Stimulated activated CD4-positive, alpha-beta T cell treated with anti-CD3 and anti-CD28 coated beads, TNF-alpha, amount 100 ng/mL, for 4 hours (primary cell): Measurements from ENCODE around the gene DDB1.

Experiments
- DNase-seq, 3 experiments: peaks; one replicate each; pipeline ENCODE4 v3.0.0-alpha.2; 2020; ENCODE audit warnings: low read depth in 3 of 3

Gene DDB1

DNA sequence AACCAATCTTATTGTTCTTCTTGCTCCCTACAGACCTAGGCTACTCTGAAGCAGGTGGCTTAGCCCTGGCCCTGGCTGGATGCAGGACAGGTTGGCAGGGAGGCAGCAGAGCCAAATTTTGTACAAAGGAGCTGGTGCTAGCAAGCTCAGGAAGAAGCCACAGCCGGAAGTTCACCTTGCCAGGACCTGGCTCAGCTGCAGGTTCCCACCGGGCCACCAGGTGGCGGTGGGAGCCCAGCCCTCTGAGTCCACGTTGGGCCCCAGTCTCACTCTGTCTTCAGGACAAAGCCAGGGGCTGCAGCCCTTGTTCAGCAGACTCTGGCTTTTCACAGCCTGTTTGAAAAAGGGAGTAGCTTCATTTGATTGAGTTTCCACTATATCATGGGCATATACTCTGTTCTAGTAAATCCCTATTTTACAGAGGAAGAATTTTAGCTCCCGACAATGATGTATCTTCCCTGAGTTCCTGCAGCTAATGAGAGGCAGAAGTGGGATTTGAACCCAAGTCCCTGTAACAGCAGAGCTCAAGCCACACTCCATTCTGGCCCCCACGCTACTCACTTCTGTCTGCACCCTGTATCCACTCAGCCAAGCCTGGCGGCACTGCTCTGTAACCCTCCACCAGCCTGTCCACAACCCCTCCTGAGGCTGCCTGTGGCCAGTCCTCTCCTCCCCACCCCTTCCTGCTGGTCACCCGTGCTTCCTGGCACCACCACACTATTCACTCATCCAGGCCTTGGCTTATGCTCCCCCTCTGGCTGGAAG, 3.4 kb upstream of the DDB1 start:
- peak; percentile 59 to 68 (median 63) for DNase-seq

GRCh38 chr11:61335355-61335710, 2.4 kb upstream of the DDB1 start:
- DNase-seq: no peak

DNA sequence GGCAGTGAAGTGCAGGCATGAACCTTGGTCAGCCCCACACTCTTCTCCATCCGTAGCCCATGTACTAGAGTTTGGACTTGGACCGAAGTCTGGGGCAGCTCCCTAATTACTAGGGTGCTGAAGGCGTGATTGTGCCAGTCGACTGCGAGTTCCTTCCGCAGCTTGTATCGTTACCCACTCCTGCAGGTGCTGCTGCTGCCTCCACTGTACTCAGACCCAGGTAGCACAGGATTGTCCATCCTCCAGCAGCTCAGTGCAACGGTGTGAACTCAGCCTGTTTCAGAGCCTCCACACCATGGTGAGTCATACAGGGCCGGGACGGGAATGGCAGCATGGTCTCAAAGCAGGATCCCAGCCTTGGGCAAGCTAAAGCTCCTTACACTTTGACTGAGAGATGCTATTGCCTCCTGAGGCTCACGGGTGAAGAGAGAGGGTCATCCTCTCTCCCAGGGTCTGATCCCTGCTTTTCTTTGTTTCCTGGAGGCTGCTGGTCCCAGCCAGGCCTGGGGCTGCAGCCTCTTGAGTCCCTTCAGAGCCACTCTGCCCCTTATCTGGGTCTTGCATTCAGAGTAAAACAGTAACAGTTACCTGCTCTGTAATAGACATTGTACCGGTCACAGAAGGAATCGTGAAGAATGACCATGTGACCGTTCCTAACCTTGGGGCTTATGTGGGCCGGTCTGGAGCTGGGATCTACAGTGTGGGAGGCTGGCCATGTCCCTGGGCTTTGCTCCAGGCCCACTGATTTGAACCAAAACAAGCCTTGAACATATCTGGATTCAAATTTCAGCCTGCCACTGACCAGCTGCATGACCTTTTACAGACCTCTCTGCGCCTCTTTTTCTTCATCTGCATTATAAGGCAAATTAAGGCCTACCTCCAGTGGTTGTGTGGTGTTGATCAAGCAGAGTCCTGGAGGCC, 1.8 kb upstream of the DDB1 start:
- no peak for DNase-seq

GRCh38 chr11:61333550-61334433, 887 bp upstream of the DDB1 start:
- no peak for DNase-seq

DNA sequence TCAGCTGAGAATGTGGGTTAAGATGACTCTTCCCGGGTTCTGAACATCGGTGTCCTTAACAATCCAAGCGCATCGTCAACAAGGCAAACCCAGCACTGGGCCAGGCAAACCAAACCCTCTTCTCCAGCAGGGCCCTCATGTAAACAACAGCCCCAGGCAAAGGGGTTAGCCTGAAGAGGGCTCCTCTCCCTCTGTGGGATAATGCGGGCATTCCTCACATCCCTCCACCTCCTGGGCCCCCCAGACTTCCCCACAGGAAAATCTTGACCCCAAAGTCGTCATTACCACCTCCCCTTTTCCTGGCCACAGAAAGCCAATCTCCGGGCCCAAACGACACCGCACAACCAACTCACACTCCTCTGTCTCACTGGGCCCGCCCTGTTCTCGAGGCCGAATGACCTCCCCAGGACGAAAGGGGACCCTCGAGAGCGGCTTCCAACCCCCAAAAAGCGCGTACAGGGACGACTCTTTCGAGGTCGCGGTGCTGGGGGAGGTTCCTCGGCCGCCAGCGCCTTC, 566 bp downstream of the DDB1 start:
- no peak for DNase-seq

- DNase-seq: no peak
Measured at GRCh38 chr11:61331651-61332050, 1.3 kb downstream of the DDB1 start.

DNA sequence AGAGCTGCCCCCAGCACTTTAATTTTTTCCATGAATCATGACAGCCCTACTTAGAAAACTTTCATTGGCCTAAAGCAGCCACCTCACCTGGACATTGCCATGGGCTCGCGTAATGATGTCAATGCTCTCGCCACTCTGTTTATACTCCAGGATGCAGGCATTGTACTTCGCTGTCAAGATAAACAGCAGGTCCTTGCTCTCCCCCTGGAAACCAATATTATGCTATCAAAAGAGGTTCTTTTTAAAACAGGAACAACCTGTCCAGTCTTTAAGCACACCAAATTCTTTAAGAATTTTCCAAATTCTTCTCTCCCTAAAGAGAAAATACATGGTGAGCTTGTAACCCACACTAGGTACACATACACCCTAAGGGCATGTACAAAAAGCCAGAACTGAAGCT, 3.0 kb downstream of the DDB1 start:
- no peak for DNase-seq

DNA sequence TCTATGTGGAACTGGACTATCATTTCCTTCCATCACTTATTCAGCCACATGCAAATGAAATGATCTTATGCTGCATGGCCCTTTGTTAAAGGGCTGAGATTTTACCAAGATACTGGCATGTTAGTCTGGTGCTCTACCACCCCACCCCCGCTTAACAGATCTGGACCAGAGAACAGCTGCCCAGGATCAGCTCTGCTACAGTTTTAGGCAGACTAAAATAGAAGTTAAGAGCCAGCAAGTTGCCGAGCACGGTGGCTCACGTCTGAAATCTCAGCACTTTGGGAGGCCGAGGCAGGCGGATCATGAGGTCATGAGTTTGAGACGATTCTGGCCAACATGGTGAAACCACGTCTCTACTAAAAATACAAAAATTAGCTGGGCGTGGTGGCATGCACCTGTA, 4.6 kb downstream of the DDB1 start:
- DNase-seq: no peak

GRCh38 chr11:61327669-61328071, 5.2 kb downstream of the DDB1 start:
- DNase-seq: no peak

- no peak for DNase-seq
Measured at GRCh38 chr11:61325649-61326414, 7.1 kb downstream of the DDB1 start.

DNA sequence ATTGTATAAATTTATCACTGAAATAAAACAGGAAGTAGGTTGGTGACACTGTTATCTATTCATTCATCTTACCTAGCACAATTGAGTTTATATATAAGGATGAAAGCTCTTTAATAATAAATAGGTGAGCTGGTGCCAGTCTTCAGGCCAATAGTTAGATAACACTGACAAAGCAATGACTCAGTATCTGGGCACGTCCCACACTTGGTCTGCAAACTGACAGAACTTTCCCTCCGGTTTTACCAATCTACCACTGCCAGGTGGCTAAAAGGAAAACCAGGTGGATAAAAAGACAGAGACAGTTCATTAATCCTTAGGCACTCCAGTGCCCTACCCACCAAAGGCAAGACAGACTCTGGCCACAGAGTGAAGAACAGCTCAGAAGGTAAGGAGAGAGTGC, 17.6 kb downstream of the DDB1 start:
- DNase-seq: no peak

- DNase-seq: no peak
Measured at GRCh38 chr11:61310749-61311148, 22.2 kb downstream of the DDB1 start.

- no peak for DNase-seq
Measured at GRCh38 chr11:61309739-61310138, 23.2 kb downstream of the DDB1 start.

GRCh38 chr11:61309141-61309540, 23.8 kb downstream of the DDB1 start:
- DNase-seq: no peak

DNA sequence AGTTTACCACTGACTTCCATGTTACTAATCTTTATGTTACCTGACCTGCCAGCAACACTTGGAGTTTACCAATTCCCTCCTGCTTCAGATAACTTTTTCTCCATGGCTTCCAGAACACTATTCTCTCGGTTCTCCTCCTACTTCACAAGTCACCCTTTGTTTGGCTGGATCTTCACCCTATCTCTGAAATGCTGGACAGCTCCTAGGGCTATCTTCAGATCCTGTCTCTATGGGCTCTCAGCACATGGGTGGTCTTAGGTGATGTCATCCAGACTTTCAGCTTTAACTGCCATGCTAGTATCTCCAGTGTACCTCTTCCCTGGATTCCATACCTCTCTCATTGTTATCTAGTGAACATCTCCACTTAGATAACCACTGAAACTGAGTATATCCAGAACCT, 25.6 kb downstream of the DDB1 start:
- no peak for DNase-seq

DNA sequence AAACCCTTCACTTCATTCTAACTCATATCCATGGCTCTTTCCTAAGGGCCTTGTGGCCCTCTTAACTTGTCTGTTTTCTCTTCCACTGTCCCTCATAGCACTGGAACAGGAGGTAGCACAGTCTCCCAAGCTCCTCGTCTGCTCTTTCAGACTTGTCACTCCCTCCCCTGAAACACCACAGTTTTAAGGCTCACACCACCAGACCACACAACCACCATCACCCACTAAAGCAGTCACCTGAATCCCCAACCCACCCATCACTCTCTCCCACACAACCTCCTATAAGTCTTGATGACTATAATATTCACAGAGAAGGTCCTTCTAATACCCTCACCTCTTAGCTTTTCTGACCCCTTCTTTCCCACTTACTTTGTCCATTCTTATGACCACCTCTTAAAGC, 26.7 kb downstream of the DDB1 start:
- no peak for DNase-seq

- DNase-seq: no peak
Measured at GRCh38 chr11:61305417-61305816, 27.5 kb downstream of the DDB1 start.

- DNase-seq: no peak
Measured at GRCh38 chr11:61303725-61304124, 29.2 kb downstream of the DDB1 start.

DNA sequence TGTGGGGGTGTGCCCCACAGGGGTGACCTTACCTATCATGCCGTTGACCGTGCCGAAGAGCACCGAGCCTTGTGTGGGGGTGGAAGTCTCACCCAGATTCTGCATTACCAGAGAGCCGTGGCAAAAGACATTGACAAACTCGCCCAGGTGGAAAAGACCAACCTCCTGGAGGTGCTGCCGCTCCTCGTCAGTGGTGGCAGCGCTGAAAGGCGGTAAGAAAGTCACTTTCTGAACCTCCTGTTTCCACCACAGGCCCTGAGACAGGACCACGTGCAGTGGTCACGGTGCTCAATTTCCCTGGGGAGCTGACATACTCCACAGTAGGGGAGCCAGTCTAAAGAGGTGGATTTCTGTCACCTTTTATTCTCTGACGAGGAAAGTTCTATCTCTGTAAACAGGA, 30.4 kb downstream of the DDB1 start:
- no peak for DNase-seq

- no peak for DNase-seq
Measured at GRCh38 chr11:61298663-61299244, 34.2 kb downstream of the DDB1 start.

- no peak for DNase-seq
Measured at GRCh38 chr11:61297746-61298145, 35.2 kb downstream of the DDB1 start.
